ENCODE measurements around the gene CNTNAP5. TPM values are rescaled to one million over a fixed set of nuclear protein-coding genes. Genes with fewer than 3 reads are reported as not detected.

Gene CNTNAP5
- total and polyA plus RNA-seq, 2 of the 4 experiments (the other 2 are of a cell fraction): not detected

DNA sequence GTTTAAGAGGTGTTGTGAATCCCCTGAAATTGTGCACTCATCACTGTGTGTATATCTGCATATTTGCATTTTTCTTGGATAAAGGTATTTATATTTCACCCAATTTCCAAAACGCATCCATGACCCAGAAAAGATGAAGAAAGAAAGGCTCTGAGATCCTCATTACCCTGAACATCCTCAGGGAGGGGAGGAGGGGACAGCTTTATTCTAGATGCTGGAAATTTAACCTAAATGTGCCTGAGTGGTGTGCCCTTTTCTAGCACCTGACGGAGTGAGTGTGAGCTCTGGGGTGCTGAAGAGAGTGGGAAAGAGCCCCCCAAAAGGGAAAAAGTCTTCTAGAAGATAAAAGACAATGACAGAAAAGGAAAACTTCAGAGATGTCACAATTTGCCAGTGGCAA is 20.8 kb downstream of the CNTNAP5 start:
- dilution Hi-C loops (cut with HindIII; ENCODE audit: low sequenced_read_pairs, unreplicated experiment): no loop called here
- Histone ChIP-seq H3K18ac (ENCODE audit: low read depth, low read length) (no peak overlapping the region), H4K5ac (ENCODE audit: low read depth, low read length) (no peak overlapping the region), H3K4ac (ENCODE audit: low read depth, low read length) (no peak overlapping the region), H2BK15ac (ENCODE audit: low read depth, low read length) (no peak overlapping the region), H3K79me1 (ENCODE audit: low read depth in 1 of 2, low read length in 2 of 2) (no peaks in the 10 kb centered on the region), H3K56ac (ENCODE audit: extremely low read depth, insufficient read depth, low read length) (no peak overlapping the region), H2BK20ac (ENCODE audit: low read depth, low read length) (no peak overlapping the region), H4K20me1 (ENCODE audit: insufficient read depth, low read length) (no peaks in the 10 kb centered on the region), H2AK5ac (ENCODE audit: low read depth, low read length) (no peak overlapping the region), H2AFZ (replicated peaks; ENCODE audit: low read length, poor library complexity) (no peak overlapping the region), H3K14ac (replicated peaks; ENCODE audit: low read depth, low read length) (no peak overlapping the region), H3K27me3 (ENCODE audit: control insufficient read depth, insufficient read depth, low read length) (no peaks in the 10 kb centered on the region), H3K9me1 (ENCODE audit: insufficient read depth, low read length) (no peaks in the 10 kb centered on the region), H3K9me3 (ENCODE audit: control insufficient read depth, insufficient read depth, low read length) (no peaks in the 10 kb centered on the region), H3K9ac (ENCODE audit: low read depth, low read length) (no peak overlapping the region), H4K8ac (ENCODE audit: low read depth in 2 of 2, low read length in 2 of 2) (no peak overlapping the region), H3K4me3 (ENCODE audit: insufficient read depth, low read depth, low read length) (no peak overlapping the region), H3K4me1 (ENCODE audit: control insufficient read depth, insufficient read depth, low read length) (no peaks in the 10 kb centered on the region), H2BK120ac (ENCODE audit: low read depth, low read length) (no peak overlapping the region), H3K36me3 (ENCODE audit: control insufficient read depth, insufficient read depth, low read length) (no peaks in the 10 kb centered on the region), H2BK5ac (ENCODE audit: low read depth, low read length, poor library complexity, severe bottlenecking) (no peak overlapping the region), H3K4me2 (ENCODE audit: low read depth, low read length) (no peak overlapping the region), H3K23ac (ENCODE audit: low read depth, low read length) (no peak overlapping the region), H2AK9ac (replicated peaks; ENCODE audit: low read depth, low read length, poor library complexity) (no peak overlapping the region), H4K91ac (ENCODE audit: insufficient read depth, low read depth, low read length) (no peak overlapping the region), H3K27ac (ENCODE audit: insufficient read depth, low read length) (no peak overlapping the region)
- ChIA-PET CTCF (no interaction called here), POLR2A (ENCODE audit: unreplicated experiment) (no interaction called here)
- DNase-seq: no peak
- BruUV-seq (replicated peaks): no TSS peak
- intact Hi-C loops (cut with micrococcal nuclease): no loop called here
- no CpG with 5 or more reads among the region's 2 CpGs for WGBS, 2 experiments (ENCODE audit: extremely low coverage in 2 of 2, insufficient read length in 1 of 2)
- in situ Hi-C loops (cut with MboI; ENCODE audit: low sequenced_read_pairs): loop anchor here (25.0 kb wide), 2 partner anchors 766 to 1416 kb away; no protein-coding TSS in a partner anchor
- ATAC-seq (ENCODE audit: low read depth): no peak
- TF ChIP-seq FOS (IDR thresholded peaks at IDR 0.05; ENCODE audit: low read depth, low read length) (no peak), RFX5 (IDR thresholded peaks at IDR 0.05; ENCODE audit: low read depth, low read length) (no peak), CEBPB (IDR thresholded peaks at IDR 0.05; ENCODE audit: low read depth, low read length) (no peak), MAFK (IDR thresholded peaks at IDR 0.05; ENCODE audit: low read depth, low read length) (no peak), MAZ (IDR thresholded peaks at IDR 0.05; ENCODE audit: borderline replicate concordance, low read depth, low read length) (no peak), RCOR1 (IDR thresholded peaks at IDR 0.05; ENCODE audit: insufficient replicate concordance, low read length) (no peak), CHD1 (IDR thresholded peaks at IDR 0.05; ENCODE audit: low read depth, low read length) (no peak), CTCF (conservative IDR thresholded peaks at IDR 0.05; ENCODE audit: low read depth, low read length) (no peak)

Data from IMR-90 (cell line).